ENCODE data around the gene GRIFIN. TPM values are rescaled to one million over a fixed set of nuclear protein-coding genes. Genes with fewer than 3 reads are reported as not detected.

GRIFIN gene
- polyA plus RNA-seq, 2 donors, result not detected

- H3K27ac ChIP-seq (ENCODE audit: low read depth in 2 of 2, low read length in 1 of 2), result no peak overlapping the region
- H3K4me3 ChIP-seq (ENCODE audit: low read depth in 1 of 2, low read length in 2 of 2), result no peak overlapping the region
- no peaks in the 10 kb centered on the region for H3K36me3 ChIP-seq (ENCODE audit: control insufficient read depth in 2 of 2, insufficient read depth in 2 of 2, low read length in 1 of 2)
- no peaks in the 10 kb centered on the region for H3K27me3 ChIP-seq (ENCODE audit: control insufficient read depth in 1 of 2, insufficient read depth in 2 of 2, low read length in 2 of 2)
- no peaks in the 10 kb centered on the region for H3K9me3 ChIP-seq (ENCODE audit: control insufficient read depth in 2 of 2, insufficient read depth in 1 of 2, low read depth in 1 of 2, low read length in 1 of 2)
- H3K4me1 ChIP-seq (ENCODE audit: control insufficient read depth in 2 of 2, insufficient read depth in 2 of 2, low read length in 1 of 2), result peaks cover 7 to 16% of the 10 kb centered on the region in 2 donors
- 89 to 90% methylated on average over 26 of the region's 26 CpGs for whole genome bisulfite sequencing, 2 donors
Measured at GRCh38 chr7:2507208-2507916, 31.2 kb upstream of the GRIFIN start.

GRCh38 chr7:2505401-2505800 lies 29.2 kb upstream of the GRIFIN start:
- 59 to 75% methylated on average over 14 of the region's 14 CpGs for WGBS, 2 donors
- H3K4me1 ChIP-seq (ENCODE audit: control insufficient read depth in 2 of 2, insufficient read depth in 2 of 2, low read length in 1 of 2), result peaks cover 7 to 13% of the 10 kb centered on the region in 2 donors
- H3K9me3 ChIP-seq (ENCODE audit: control insufficient read depth in 2 of 2, insufficient read depth in 1 of 2, low read depth in 1 of 2, low read length in 1 of 2), result no peaks in the 10 kb centered on the region
- no peaks in the 10 kb centered on the region for H3K27me3 ChIP-seq (ENCODE audit: control insufficient read depth in 1 of 2, insufficient read depth in 2 of 2, low read length in 2 of 2)
- H3K4me3 ChIP-seq (ENCODE audit: low read depth in 1 of 2, low read length in 2 of 2), result no peak overlapping the region
- H3K36me3 ChIP-seq (ENCODE audit: control insufficient read depth in 2 of 2, insufficient read depth in 2 of 2, low read length in 1 of 2), result no peaks in the 10 kb centered on the region
- no peak overlapping the region for H3K27ac ChIP-seq (ENCODE audit: low read depth in 2 of 2, low read length in 1 of 2)

GRCh38 chr7:2504889-2505375 lies 28.7 kb upstream of the GRIFIN start:
- no peaks in the 10 kb centered on the region for H3K27me3 ChIP-seq (ENCODE audit: control insufficient read depth in 1 of 2, insufficient read depth in 2 of 2, low read length in 2 of 2)
- no peak overlapping the region for H3K27ac ChIP-seq (ENCODE audit: low read depth in 2 of 2, low read length in 1 of 2)
- H3K4me3 ChIP-seq (ENCODE audit: low read depth in 1 of 2, low read length in 2 of 2), result no peak overlapping the region
- H3K36me3 ChIP-seq (ENCODE audit: control insufficient read depth in 2 of 2, insufficient read depth in 2 of 2, low read length in 1 of 2), result no peaks in the 10 kb centered on the region
- WGBS, 2 donors, result 71 to 83% methylated on average over 18 to 19 of the region's 19 CpGs
- peaks cover 4 to 13% of the 10 kb centered on the region in 2 donors for H3K4me1 ChIP-seq (ENCODE audit: control insufficient read depth in 2 of 2, insufficient read depth in 2 of 2, low read length in 1 of 2)
- no peaks in the 10 kb centered on the region for H3K9me3 ChIP-seq (ENCODE audit: control insufficient read depth in 2 of 2, insufficient read depth in 1 of 2, low read depth in 1 of 2, low read length in 1 of 2)

- Histone ChIP-seq H3K27me3 (ENCODE audit: control insufficient read depth in 1 of 2, insufficient read depth in 2 of 2, low read length in 2 of 2) (no peaks in the 10 kb centered on the region), H3K4me1 (ENCODE audit: control insufficient read depth in 2 of 2, insufficient read depth in 2 of 2, low read length in 1 of 2) (peaks cover 4 to 13% of the 10 kb centered on the region in 2 donors), H3K36me3 (ENCODE audit: control insufficient read depth in 2 of 2, insufficient read depth in 2 of 2, low read length in 1 of 2) (no peaks in the 10 kb centered on the region), H3K9me3 (ENCODE audit: control insufficient read depth in 2 of 2, insufficient read depth in 1 of 2, low read depth in 1 of 2, low read length in 1 of 2) (no peaks in the 10 kb centered on the region), H3K4me3 (ENCODE audit: low read depth in 1 of 2, low read length in 2 of 2) (no peak overlapping the region), H3K27ac (ENCODE audit: low read depth in 2 of 2, low read length in 1 of 2) (no peak overlapping the region)
- 73 to 76% methylated on average over 21 of the region's 21 CpGs for WGBS, 2 donors
Measured at GRCh38 chr7:2504128-2504888, 28.1 kb upstream of the GRIFIN start.

GRCh38 chr7:2503056-2503941 lies 27.1 kb upstream of the GRIFIN start:
- 59 to 70% methylated on average over 18 to 25 of the region's 25 CpGs for WGBS, 2 donors
- no peaks in the 10 kb centered on the region for H3K36me3 ChIP-seq (ENCODE audit: control insufficient read depth in 2 of 2, insufficient read depth in 2 of 2, low read length in 1 of 2)
- peaks cover 0 to 7% of the 10 kb centered on the region in 2 donors for H3K4me1 ChIP-seq (ENCODE audit: control insufficient read depth in 2 of 2, insufficient read depth in 2 of 2, low read length in 1 of 2)
- H3K9me3 ChIP-seq (ENCODE audit: control insufficient read depth in 2 of 2, insufficient read depth in 1 of 2, low read depth in 1 of 2, low read length in 1 of 2), result no peaks in the 10 kb centered on the region
- no peaks in the 10 kb centered on the region for H3K27me3 ChIP-seq (ENCODE audit: control insufficient read depth in 1 of 2, insufficient read depth in 2 of 2, low read length in 2 of 2)
- no peak overlapping the region for H3K27ac ChIP-seq (ENCODE audit: low read depth in 2 of 2, low read length in 1 of 2)
- H3K4me3 ChIP-seq (ENCODE audit: low read depth in 1 of 2, low read length in 2 of 2), result no peak overlapping the region

GRCh38 chr7:2502647-2502966 lies 26.4 kb upstream of the GRIFIN start:
- no peaks in the 10 kb centered on the region for H3K36me3 ChIP-seq (ENCODE audit: control insufficient read depth in 2 of 2, insufficient read depth in 2 of 2, low read length in 1 of 2)
- WGBS, 2 donors, result 75 to 76% methylated on average over 13 of the region's 13 CpGs
- H3K9me3 ChIP-seq (ENCODE audit: control insufficient read depth in 2 of 2, insufficient read depth in 1 of 2, low read depth in 1 of 2, low read length in 1 of 2), result no peaks in the 10 kb centered on the region
- H3K4me1 ChIP-seq (ENCODE audit: control insufficient read depth in 2 of 2, insufficient read depth in 2 of 2, low read length in 1 of 2), result peaks cover 0 to 5% of the 10 kb centered on the region in 2 donors
- no peaks in the 10 kb centered on the region for H3K27me3 ChIP-seq (ENCODE audit: control insufficient read depth in 1 of 2, insufficient read depth in 2 of 2, low read length in 2 of 2)
- H3K4me3 ChIP-seq (ENCODE audit: low read depth in 1 of 2, low read length in 2 of 2), result no peak overlapping the region
- H3K27ac ChIP-seq (ENCODE audit: low read depth in 2 of 2, low read length in 1 of 2), result no peak overlapping the region

- Histone ChIP-seq H3K27ac (ENCODE audit: low read depth in 2 of 2, low read length in 1 of 2) (no peak overlapping the region), H3K4me3 (ENCODE audit: low read depth in 1 of 2, low read length in 2 of 2) (no peak overlapping the region), H3K9me3 (ENCODE audit: control insufficient read depth in 2 of 2, insufficient read depth in 1 of 2, low read depth in 1 of 2, low read length in 1 of 2) (no peaks in the 10 kb centered on the region), H3K4me1 (ENCODE audit: control insufficient read depth in 2 of 2, insufficient read depth in 2 of 2, low read length in 1 of 2) (peaks cover 0 to 5% of the 10 kb centered on the region in 2 donors), H3K36me3 (ENCODE audit: control insufficient read depth in 2 of 2, insufficient read depth in 2 of 2, low read length in 1 of 2) (no peaks in the 10 kb centered on the region), H3K27me3 (ENCODE audit: control insufficient read depth in 1 of 2, insufficient read depth in 2 of 2, low read length in 2 of 2) (no peaks in the 10 kb centered on the region)
- WGBS, 2 donors, result 89 to 90% methylated on average over 9 of the region's 9 CpGs
Measured at GRCh38 chr7:2501947-2502646, 25.9 kb upstream of the GRIFIN start.

GRCh38 chr7:2500701-2501100 lies 24.5 kb upstream of the GRIFIN start:
- peaks cover 0 to 5% of the 10 kb centered on the region in 2 donors for H3K4me1 ChIP-seq (ENCODE audit: control insufficient read depth in 2 of 2, insufficient read depth in 2 of 2, low read length in 1 of 2)
- no peak overlapping the region for H3K27ac ChIP-seq (ENCODE audit: low read depth in 2 of 2, low read length in 1 of 2)
- H3K9me3 ChIP-seq (ENCODE audit: control insufficient read depth in 2 of 2, insufficient read depth in 1 of 2, low read depth in 1 of 2, low read length in 1 of 2), result peaks cover 0 to 2% of the 10 kb centered on the region in 2 donors
- WGBS, 2 donors, result 88 to 91% methylated on average over 12 of the region's 12 CpGs
- H3K27me3 ChIP-seq (ENCODE audit: control insufficient read depth in 1 of 2, insufficient read depth in 2 of 2, low read length in 2 of 2), result no peaks in the 10 kb centered on the region
- no peaks in the 10 kb centered on the region for H3K36me3 ChIP-seq (ENCODE audit: control insufficient read depth in 2 of 2, insufficient read depth in 2 of 2, low read length in 1 of 2)
- no peak overlapping the region for H3K4me3 ChIP-seq (ENCODE audit: low read depth in 1 of 2, low read length in 2 of 2)

Measured in esophagus (tissue), 2 donors.